GM18526 (cell line): Measurements from ENCODE around the gene GBA3.

Source experiments
- POLR2A ChIP-seq: IDR thresholded peaks from 3 replicates; pipeline ENCODE4 v1.6.1; 2011; ENCODE audit not compliant: insufficient read length; ENCODE audit errors: extremely low read depth

GBA3 gene

GRCh38 chr4:22794732-22795131 is 102.0 kb downstream of the GBA3 start:
- TF ChIP-seq POLR2A, result no peak

- no peak for TF ChIP-seq POLR2A
Observed at GRCh38 chr4:22801391-22801790, 108.7 kb downstream of the GBA3 start.

GRCh38 chr4:22802876-22803275 is 110.1 kb downstream of the GBA3 start:
- TF ChIP-seq POLR2A, result no peak

- TF ChIP-seq POLR2A, result no peak
Observed at GRCh38 chr4:22803512-22803911, 110.8 kb downstream of the GBA3 start.

GRCh38 chr4:22814906-22815305 is 122.2 kb downstream of the GBA3 start:
- TF ChIP-seq POLR2A, result no peak

- no peak for TF ChIP-seq POLR2A
Observed at GRCh38 chr4:22824091-22824490, 131.4 kb downstream of the GBA3 start.

GRCh38 chr4:22842360-22843018 is 149.8 kb downstream of the GBA3 start:
- TF ChIP-seq POLR2A, result no peak

- no peak for TF ChIP-seq POLR2A
Observed at GRCh38 chr4:22848332-22848731, 155.6 kb downstream of the GBA3 start.

- TF ChIP-seq POLR2A, result no peak
Observed at GRCh38 chr4:22850055-22850454, 157.3 kb downstream of the GBA3 start.

- TF ChIP-seq POLR2A, result no peak
Observed at GRCh38 chr4:22850630-22851029, 157.9 kb downstream of the GBA3 start.

GRCh38 chr4:22857411-22857810 is 164.7 kb downstream of the GBA3 start:
- TF ChIP-seq POLR2A, result no peak

GRCh38 chr4:22859318-22859717 is 166.6 kb downstream of the GBA3 start:
- TF ChIP-seq POLR2A, result no peak
